ENCODE measurements around the gene EIF5B.

Gene EIF5B

DNA sequence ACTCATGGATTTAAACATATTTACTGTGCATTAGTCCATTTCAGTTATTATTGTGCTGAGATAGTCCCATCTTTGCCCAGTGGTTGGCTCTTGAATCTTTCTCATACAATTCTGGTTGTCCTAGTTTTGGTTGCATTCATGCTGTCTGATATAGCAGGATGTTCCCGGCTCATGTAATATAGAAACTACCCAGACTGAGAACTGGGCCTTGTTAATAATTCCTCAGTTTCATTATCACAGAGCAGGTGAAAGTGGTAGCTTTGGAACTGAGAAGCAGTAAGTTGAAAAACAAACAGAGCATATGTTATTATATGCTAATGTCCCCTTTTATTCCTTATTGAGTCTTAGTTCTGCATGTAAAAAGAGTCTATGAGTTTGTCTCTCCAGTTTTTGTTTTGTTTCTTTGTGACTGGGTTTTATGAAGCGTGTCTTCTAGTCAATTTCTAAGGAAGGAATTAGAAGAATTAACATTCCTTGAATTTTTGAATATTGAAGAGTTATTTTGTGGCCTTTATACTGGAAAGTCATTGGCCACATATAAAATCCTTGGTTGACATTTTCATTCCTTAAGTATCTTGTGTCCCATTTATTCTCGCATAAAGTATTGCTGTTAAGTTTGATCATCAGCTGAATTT is 43.3 kb downstream of the EIF5B start:
- FAIRE-seq (no peak), DNase-seq (ENCODE audit: insufficient read length) (no peak)
- TF ChIP-seq POLR2A (IDR thresholded peaks at IDR 0.05; ENCODE audit: low read depth, low read length) (no peak), POLR2AphosphoS5 (IDR thresholded peaks at IDR 0.05; ENCODE audit: low read depth, low read length) (no peak), TAF1 (IDR thresholded peaks at IDR 0.05; ENCODE audit: borderline replicate concordance, low read depth, low read length) (no peak)

DNA sequence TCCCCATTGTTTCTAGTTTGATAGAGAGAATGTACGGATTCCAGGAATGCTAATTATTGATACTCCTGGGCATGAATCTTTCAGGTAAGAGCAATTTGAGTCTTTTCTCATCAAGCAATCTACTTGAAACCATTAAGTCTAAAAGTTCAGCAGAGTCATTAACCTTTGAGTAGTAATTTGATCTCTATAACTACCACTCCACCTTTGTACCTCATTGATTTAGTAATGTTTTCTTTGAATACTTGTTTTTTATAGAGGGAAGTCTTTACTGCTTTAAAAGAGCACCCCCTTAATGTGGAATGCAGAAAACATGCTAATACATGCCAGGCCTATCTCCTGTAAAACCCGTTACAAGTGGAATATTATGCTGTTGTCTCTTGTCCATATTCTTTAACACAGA is 45.0 kb downstream of the EIF5B start:
- FAIRE-seq (no peak), DNase-seq (ENCODE audit: insufficient read length) (no peak)
- TF ChIP-seq POLR2AphosphoS5 (IDR thresholded peaks at IDR 0.05; ENCODE audit: low read depth, low read length) (no peak), TAF1 (IDR thresholded peaks at IDR 0.05; ENCODE audit: borderline replicate concordance, low read depth, low read length) (no peak), POLR2A (IDR thresholded peaks at IDR 0.05; ENCODE audit: low read depth, low read length) (no peak)

DNA sequence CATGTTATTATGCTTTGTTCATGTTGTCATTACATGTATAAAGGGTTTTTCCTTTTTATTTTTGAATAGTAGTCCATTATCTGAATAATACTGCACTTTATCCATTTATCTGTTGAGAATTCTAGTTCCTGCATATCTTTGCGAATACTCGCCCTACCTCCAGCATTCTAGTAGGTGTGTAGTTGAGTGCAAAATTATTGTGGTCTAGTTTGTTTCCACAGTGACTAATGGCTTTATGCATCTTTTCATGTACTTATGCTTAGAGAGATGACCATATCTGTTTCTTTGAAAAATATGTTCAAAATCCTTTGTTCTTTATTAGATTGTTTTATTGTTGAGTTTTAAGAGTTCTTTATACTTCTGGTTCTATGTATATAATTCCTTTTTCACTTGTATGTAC is 48.8 kb downstream of the EIF5B start:
- no peak for DNase-seq (ENCODE audit: insufficient read length)
- no peak for TF ChIP-seq POLR2AphosphoS5 (IDR thresholded peaks at IDR 0.05; ENCODE audit: low read depth, low read length)
- TF ChIP-seq TAF1 (IDR thresholded peaks at IDR 0.05; ENCODE audit: borderline replicate concordance, low read depth, low read length), result no peak
- TF ChIP-seq POLR2A (IDR thresholded peaks at IDR 0.05; ENCODE audit: low read depth, low read length), result no peak
- no peak for FAIRE-seq

DNA sequence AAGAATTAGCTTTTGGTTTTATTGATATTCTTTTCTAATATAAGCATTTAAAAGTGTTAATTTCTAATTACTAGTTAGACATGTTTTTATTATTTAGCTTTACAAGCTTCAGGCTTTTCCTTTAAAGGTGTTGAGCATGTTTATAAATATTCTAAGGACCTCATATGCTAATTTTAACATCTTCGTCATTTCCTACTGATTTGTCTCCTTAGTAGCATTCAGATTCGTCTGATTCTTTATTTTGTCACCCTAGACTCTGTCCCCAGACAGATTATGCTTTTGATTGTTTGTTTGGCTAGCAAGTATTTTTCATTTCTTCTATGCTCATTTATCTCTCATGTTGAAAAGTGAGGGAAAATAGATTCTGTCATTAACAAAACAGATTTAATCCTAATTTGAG is 51.7 kb downstream of the EIF5B start:
- FAIRE-seq, result no peak
- DNase-seq (ENCODE audit: insufficient read length), result no peak
- TF ChIP-seq TAF1 (IDR thresholded peaks at IDR 0.05; ENCODE audit: borderline replicate concordance, low read depth, low read length) (no peak), POLR2A (IDR thresholded peaks at IDR 0.05; ENCODE audit: low read depth, low read length) (no peak), POLR2AphosphoS5 (IDR thresholded peaks at IDR 0.05; ENCODE audit: low read depth, low read length) (no peak)

GRCh38 chr2:99389371-99389770 is 52.2 kb downstream of the EIF5B start:
- DNase-seq (ENCODE audit: insufficient read length) (no peak), FAIRE-seq (no peak)
- no peak for TF ChIP-seq TAF1 (IDR thresholded peaks at IDR 0.05; ENCODE audit: borderline replicate concordance, low read depth, low read length)
- no peak for TF ChIP-seq POLR2A (IDR thresholded peaks at IDR 0.05; ENCODE audit: low read depth, low read length)
- no peak for TF ChIP-seq POLR2AphosphoS5 (IDR thresholded peaks at IDR 0.05; ENCODE audit: low read depth, low read length)

GRCh38 chr2:99389946-99390345 is 52.8 kb downstream of the EIF5B start:
- TF ChIP-seq POLR2AphosphoS5 (IDR thresholded peaks at IDR 0.05; ENCODE audit: low read depth, low read length) (no peak), POLR2A (IDR thresholded peaks at IDR 0.05; ENCODE audit: low read depth, low read length) (no peak)
- no peak for DNase-seq (ENCODE audit: insufficient read length)
- FAIRE-seq, result no peak

- TF ChIP-seq POLR2A (IDR thresholded peaks at IDR 0.05; ENCODE audit: low read depth, low read length) (no peak), POLR2AphosphoS5 (IDR thresholded peaks at IDR 0.05; ENCODE audit: low read depth, low read length) (no peak), TAF1 (IDR thresholded peaks at IDR 0.05; ENCODE audit: borderline replicate concordance, low read depth, low read length) (no peak)
- DNase-seq (ENCODE audit: insufficient read length), result no peak
- no peak for FAIRE-seq
Measured at GRCh38 chr2:99395589-99396130, 58.5 kb downstream of the EIF5B start.

GRCh38 chr2:99397266-99397920 is 60.2 kb downstream of the EIF5B start:
- no peak for TF ChIP-seq TAF1 (IDR thresholded peaks at IDR 0.05; ENCODE audit: borderline replicate concordance, low read depth, low read length)
- FAIRE-seq, result no peak
- no peak for DNase-seq (ENCODE audit: insufficient read length)

- FAIRE-seq, result no peak
- DNase-seq (ENCODE audit: insufficient read length), result no peak
- TF ChIP-seq POLR2AphosphoS5 (IDR thresholded peaks at IDR 0.05; ENCODE audit: low read depth, low read length), result no peak
- TF ChIP-seq POLR2A (IDR thresholded peaks at IDR 0.05; ENCODE audit: low read depth, low read length), result no peak
- no peak for TF ChIP-seq TAF1 (IDR thresholded peaks at IDR 0.05; ENCODE audit: borderline replicate concordance, low read depth, low read length)
Measured at GRCh38 chr2:99398303-99398702, 61.1 kb downstream of the EIF5B start.

GRCh38 chr2:99399063-99399462 is 61.9 kb downstream of the EIF5B start:
- DNase-seq (ENCODE audit: insufficient read length), result no peak
- TF ChIP-seq TAF1 (IDR thresholded peaks at IDR 0.05; ENCODE audit: borderline replicate concordance, low read depth, low read length), result no peak
- no peak for TF ChIP-seq POLR2A (IDR thresholded peaks at IDR 0.05; ENCODE audit: low read depth, low read length)
- no peak for TF ChIP-seq POLR2AphosphoS5 (IDR thresholded peaks at IDR 0.05; ENCODE audit: low read depth, low read length)
- FAIRE-seq, result no peak

- DNase-seq (ENCODE audit: insufficient read length) (no peak), FAIRE-seq (no peak)
- TF ChIP-seq POLR2AphosphoS5 (IDR thresholded peaks at IDR 0.05; ENCODE audit: low read depth, low read length), result no peak
- TF ChIP-seq TAF1 (IDR thresholded peaks at IDR 0.05; ENCODE audit: borderline replicate concordance, low read depth, low read length), result no peak
- TF ChIP-seq POLR2A (IDR thresholded peaks at IDR 0.05; ENCODE audit: low read depth, low read length), result no peak
Measured at GRCh38 chr2:99399795-99400194, 62.6 kb downstream of the EIF5B start.

DNA sequence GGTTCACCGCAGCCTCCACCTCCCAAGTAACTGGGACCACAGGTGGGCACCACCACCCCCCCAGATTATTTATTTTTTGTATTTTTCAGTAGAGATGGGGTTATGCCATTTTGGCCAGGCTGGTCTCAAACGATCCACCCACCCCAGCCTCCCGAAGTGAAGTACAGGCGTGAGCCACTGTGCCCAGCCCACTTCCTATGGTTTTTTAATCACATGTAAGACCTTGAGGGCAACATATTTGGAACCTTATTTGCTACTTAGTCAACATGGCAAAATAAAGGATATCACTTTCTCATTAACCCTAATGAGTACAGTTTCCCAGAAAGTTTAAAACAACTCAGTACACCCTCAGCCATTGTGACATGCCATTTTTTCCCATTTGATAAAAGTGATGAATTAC is 64.7 kb downstream of the EIF5B start:
- TF ChIP-seq TAF1 (IDR thresholded peaks at IDR 0.05; ENCODE audit: borderline replicate concordance, low read depth, low read length), result no peak
- TF ChIP-seq POLR2AphosphoS5 (IDR thresholded peaks at IDR 0.05; ENCODE audit: low read depth, low read length), result no peak
- TF ChIP-seq POLR2A (IDR thresholded peaks at IDR 0.05; ENCODE audit: low read depth, low read length), result no peak
- FAIRE-seq, result no peak
- DNase-seq (ENCODE audit: insufficient read length), result no peak

All from GM12892 (cell line).